ENCODE measurements around the gene TPCN2.

TPCN2 gene

DNA sequence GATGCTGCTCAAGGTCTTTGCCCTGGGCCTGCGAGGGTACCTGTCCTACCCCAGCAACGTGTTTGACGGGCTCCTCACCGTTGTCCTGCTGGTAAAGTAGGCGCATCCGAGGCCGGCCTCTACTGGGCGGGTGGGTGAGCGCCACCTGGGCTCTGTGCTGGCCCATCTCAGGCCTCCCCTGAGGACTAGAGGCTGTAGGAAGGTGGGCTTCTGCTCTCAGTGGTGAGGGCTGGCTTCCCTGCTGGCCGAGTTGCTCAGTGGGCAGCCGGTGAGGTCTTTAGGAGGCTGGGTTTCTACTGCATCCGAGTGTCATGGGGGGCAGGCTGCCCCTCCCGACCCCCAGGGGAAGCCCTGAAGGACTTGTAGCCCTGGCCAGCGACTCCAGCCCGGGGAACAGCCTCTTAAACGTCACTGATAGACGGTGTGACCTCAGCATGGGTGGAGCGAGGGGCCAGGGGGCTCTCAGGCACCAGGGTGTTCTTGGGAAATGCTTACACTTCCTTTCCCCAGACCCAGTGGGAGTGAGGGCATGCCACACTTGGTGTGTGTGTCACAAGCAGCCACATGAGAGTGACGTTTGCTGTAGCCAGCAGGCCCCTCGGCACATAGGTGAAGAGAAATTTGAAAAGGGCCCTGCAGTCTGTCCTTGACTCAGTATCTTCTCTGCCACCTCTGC is 30.3 kb downstream of the TPCN2 start:
- no peak for DNase-seq

DNA sequence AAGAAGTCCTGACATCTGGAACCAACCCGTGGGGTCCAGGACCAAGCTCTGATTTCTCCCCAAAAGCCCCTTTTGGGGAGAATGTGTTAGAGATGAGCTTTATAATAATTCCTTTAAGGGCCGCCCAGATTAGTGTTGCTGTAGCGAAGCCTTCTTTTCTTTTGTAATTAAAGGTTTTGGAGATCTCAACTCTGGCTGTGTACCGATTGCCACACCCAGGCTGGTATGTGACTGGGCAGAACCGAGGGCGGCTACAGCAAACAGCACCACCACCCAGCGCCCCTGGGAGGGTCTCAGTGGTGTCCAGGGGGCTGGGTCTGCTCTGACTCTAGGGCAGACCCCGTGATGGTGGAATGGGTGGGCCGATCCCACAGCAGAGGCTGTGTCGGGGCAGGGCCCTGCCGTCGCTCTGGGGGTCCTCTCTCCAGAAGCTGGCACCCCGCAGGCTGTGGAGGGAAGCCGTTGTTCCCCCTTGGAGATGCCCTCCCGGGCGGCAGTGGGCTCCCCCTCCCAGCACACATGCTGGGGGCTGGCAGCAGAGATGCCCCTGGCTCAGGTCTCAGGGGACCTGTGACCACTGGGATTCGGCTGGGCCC is 31.0 kb downstream of the TPCN2 start:
- no peak for DNase-seq

- no peak for DNase-seq
Measured at GRCh38 chr11:69080257-69080995, 31.7 kb downstream of the TPCN2 start.

DNA sequence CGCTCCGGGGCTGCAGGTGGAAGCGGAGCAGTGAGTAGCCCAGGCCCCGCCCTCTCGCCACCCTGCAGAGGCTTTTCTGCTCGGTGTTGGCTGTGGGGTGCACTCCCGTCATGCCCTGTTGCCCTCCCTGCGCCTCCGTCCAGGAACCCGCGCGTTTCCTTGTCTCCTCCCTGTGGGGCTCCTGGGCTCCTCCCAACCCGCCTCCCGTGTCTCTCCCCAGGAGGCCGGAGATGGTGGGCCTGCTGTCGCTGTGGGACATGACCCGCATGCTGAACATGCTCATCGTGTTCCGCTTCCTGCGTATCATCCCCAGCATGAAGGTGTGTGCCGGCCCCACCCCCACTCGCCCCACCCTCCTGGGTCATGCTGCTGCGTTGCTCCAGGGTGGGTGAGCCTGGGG is 32.4 kb downstream of the TPCN2 start:
- no peak for DNase-seq

- no peak for DNase-seq
Measured at GRCh38 chr11:69083531-69084247, 35.0 kb downstream of the TPCN2 start.

DNA sequence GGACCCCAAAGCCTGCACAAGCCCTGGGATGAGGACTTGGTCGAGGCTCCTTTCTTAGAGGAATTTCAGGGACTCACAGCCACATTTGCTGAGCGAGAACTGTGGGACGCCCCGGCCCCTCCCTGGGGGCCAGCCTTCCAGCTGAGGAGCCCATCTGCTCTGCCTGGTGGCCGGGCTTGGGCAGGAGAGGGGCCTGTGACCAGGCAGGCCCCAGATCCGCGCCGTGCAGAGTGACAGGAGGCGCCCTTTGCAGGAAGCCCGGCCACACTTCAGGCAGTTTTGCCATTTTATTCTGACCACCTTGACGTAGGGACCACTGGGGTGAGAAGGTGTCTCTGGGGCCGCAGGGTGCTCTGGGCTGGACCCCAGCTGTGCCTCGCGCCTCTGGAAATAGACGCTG is 35.6 kb downstream of the TPCN2 start:
- no peak for DNase-seq

DNA sequence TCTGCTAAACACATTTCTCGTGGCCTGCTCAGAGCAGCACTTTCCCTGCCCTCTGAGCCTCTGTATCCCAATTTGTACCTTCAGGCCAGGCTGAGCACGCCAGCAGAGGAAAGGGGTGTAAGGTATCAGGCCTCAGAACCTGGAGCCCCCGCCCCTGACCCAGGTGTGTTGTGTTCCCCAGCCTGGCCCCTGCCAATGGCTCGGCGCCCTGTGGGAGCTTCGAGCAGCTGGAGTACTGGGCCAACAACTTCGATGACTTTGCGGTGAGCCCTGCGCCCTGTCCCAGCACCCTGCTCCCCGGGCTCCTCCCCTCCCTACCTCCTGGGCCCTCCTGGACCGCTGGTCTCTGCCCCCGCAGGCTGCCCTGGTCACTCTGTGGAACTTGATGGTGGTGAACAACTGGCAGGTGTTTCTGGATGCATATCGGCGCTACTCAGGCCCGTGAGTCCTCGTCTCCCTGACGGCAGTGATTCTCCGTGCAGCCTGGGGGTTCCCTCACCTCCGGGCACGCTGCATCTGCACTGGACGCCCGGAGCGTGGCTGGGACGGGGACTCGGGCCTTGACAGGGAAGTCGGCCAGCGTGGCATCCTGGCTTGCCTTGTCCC is 36.9 kb downstream of the TPCN2 start:
- DNase-seq = no peak

GRCh38 chr11:69086152-69087132 is 37.7 kb downstream of the TPCN2 start:
- DNase-seq = no peak

GRCh38 chr11:69087133-69087524 is 38.4 kb downstream of the TPCN2 start:
- no peak for DNase-seq

DNA sequence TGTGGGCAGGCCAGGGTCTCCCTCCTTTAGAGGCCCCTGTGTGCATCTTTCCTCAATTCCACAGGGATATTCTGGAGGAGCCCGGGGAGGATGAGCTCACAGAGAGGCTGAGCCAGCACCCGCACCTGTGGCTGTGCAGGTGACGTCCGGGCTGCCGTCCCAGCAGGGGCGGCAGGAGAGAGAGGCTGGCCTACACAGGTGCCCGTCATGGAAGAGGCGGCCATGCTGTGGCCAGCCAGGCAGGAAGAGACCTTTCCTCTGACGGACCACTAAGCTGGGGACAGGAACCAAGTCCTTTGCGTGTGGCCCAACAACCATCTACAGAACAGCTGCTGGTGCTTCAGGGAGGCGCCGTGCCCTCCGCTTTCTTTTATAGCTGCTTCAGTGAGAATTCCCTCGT is 39.1 kb downstream of the TPCN2 start:
- no peak for DNase-seq

GRCh38 chr11:69088676-69089146 is 40.0 kb downstream of the TPCN2 start:
- DNase-seq = peak; percentile 82

DNA sequence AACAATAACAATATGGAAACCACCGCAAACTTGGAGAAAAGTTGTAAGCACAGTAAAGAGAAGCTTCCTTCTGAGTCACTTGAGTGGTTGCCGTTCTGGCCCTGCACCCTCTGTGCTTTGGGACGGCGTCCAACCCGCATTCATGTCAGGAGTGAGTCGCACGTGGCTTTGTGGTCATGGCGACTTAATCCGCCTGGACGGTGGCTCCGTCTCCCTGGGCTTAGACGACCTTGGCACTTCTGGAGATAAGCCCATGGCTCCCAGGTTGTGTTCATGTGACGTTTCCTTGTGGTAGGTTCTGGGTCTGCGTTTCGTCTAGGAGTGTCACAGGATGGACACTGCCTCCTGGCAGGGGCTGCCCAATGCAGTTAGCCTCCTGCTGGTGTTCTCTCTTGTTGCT is 40.5 kb downstream of the TPCN2 start:
- DNase-seq = no peak

GRCh38 chr11:69091638-69092165 is 43.0 kb downstream of the TPCN2 start:
- no peak for DNase-seq

- DNase-seq = no peak
Measured at GRCh38 chr11:69092263-69092662, 43.5 kb downstream of the TPCN2 start.

DNA sequence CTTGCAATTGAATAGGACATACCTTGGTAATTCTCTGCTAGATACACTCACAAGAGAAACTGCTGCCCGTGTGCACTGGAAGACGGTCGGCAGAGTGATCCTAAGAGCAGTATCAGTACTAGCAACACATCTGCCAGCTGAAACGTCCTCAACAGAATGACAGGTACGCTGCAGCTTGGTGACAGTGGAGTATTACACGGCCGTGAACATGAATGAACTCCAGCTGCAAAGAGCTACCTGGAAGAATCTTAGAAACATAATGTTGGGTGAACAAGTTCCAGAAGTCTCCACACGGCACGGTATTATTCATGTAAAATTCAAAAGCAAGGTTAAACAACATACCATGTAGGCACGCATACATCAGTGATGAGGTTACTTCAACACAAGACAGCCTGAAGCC is 44.4 kb downstream of the TPCN2 start:
- DNase-seq = no peak

- DNase-seq = no peak
Measured at GRCh38 chr11:69094111-69094914, 45.6 kb downstream of the TPCN2 start.

GRCh38 chr11:69094915-69095290 is 46.2 kb downstream of the TPCN2 start:
- no peak for DNase-seq

GRCh38 chr11:69095300-69095699 is 46.6 kb downstream of the TPCN2 start:
- no peak for DNase-seq

DNA sequence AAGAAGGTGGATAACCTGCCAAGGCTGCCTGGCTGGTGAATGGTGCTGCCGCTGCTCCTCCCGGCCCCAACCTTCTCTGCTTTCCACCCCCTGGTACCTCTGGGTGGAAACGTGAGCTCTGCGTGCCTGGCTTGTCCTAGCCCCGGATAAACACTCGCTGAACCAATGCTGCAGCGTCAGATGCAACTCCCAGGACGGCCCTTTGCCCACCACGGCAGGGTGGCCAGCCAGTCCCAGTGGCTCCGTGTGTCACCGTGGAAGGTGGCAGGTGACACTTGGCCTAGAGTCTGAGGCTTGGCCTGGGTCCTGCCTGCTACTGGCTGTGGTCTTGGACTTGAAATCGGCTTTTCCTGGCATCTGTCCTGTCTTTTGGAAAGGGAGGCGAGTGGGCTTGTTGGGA is 47.7 kb downstream of the TPCN2 start:
- DNase-seq = no peak

GRCh38 chr11:69097263-69097662 is 48.5 kb downstream of the TPCN2 start:
- DNase-seq = no peak

- no peak for DNase-seq
Measured at GRCh38 chr11:69099180-69099579, 50.4 kb downstream of the TPCN2 start.

Measured in activated CD8-positive, alpha-beta memory T cell treated with anti-CD3 and anti-CD28 coated beads for 24 hours (primary cell).